MM.1S (cell line): ENCODE results near the gene ZNF236.

Experiments
- DNase-seq: peaks from one replicate; pipeline ENCODE4 v3.0.0-alpha.2; 2015
- H2AFZ ChIP-seq: fragments of 300-600 bp; sonication (generic); 2 replicates; pipeline ENCODE4 v1.6.0; 2016; ENCODE audit warnings: antibody characterized with exemption, low read length
- H3F3A ChIP-seq: fragments of 300-600 bp; sonication (generic); 2 replicates; pipeline ENCODE4 v1.6.1; 2016; ENCODE audit warnings: mild to moderate bottlenecking, antibody characterized with exemption, low read length, moderate library complexity, mixed read lengths; ENCODE audit not compliant: insufficient read depth
- H3K27ac ChIP-seq: fragments of 300-600 bp; sonication (generic); 2 replicates; pipeline ENCODE4 v1.5.1; 2016; ENCODE audit warnings: mild to moderate bottlenecking, low read length
- H3K27me3 ChIP-seq: fragments of 300-600 bp; sonication (generic); replicated peaks from 2 replicates; pipeline ENCODE4 v1.6.0; 2016; ENCODE audit warnings: low read length; ENCODE audit not compliant: insufficient read depth
- H3K36me3 ChIP-seq: fragments of 300-600 bp; sonication (generic); replicated peaks from 2 replicates; pipeline ENCODE4 v1.6.1; 2016; ENCODE audit warnings: mild to moderate bottlenecking, low read length, mixed read lengths; ENCODE audit not compliant: insufficient read depth
- H3K4me1 ChIP-seq: fragments of 300-600 bp; sonication (generic); 2 replicates; pipeline ENCODE4 v1.6.1; 2016; ENCODE audit warnings: low read length, mixed read lengths
- H3K4me2 ChIP-seq: fragments of 300-600 bp; sonication (generic); 2 replicates; pipeline ENCODE4 v1.6.0; 2016; ENCODE audit warnings: low read depth, low read length
- H3K4me3 ChIP-seq: fragments of 300-600 bp; sonication (generic); 2 replicates; pipeline ENCODE4 v1.5.1; 2016; ENCODE audit warnings: low read length, mixed read lengths
- H3K79me2 ChIP-seq: fragments of 300-600 bp; sonication (generic); 2 replicates; pipeline ENCODE4 v1.6.1; 2016; ENCODE audit warnings: mixed run types, low read length, mixed read lengths
- H3K9ac ChIP-seq: fragments of 300-600 bp; sonication (generic); 2 replicates; pipeline ENCODE4 v1.6.1; 2016; ENCODE audit warnings: low read length, mixed read lengths
- H3K9me2 ChIP-seq: fragments of 300-600 bp; sonication (generic); replicated peaks from 2 replicates; pipeline ENCODE4 v1.6.1; 2016; ENCODE audit warnings: mild to moderate bottlenecking, low read length, mixed read lengths; ENCODE audit not compliant: insufficient read depth
- H3K9me3 ChIP-seq: fragments of 300-600 bp; sonication (generic); replicated peaks from 2 replicates; pipeline ENCODE4 v1.6.1; 2016; ENCODE audit warnings: mild to moderate bottlenecking, low read length, mixed read lengths; ENCODE audit not compliant: insufficient read depth
- H4K20me1 ChIP-seq: fragments of 300-600 bp; sonication (generic); 2 replicates; pipeline ENCODE4 v1.6.1; 2016; ENCODE audit warnings: mild to moderate bottlenecking, low read length, moderate library complexity, mixed read lengths; ENCODE audit not compliant: insufficient read depth
- EZH2 ChIP-seq: fragments of 300-600 bp; sonication (generic); optimal IDR thresholded peaks from 2 replicates; pipeline ENCODE3; 2017; ENCODE audit warnings: low read depth, mild to moderate bottlenecking, antibody characterized with exemption, low read length, mixed read lengths
- EZH2phosphoT487 ChIP-seq: fragments of 300-600 bp; sonication (generic); IDR thresholded peaks from 2 replicates; pipeline ENCODE4 v1.6.1; 2018; ENCODE audit warnings: antibody characterized with exemption, low read length
- TF ChIP-seq, protein P1 (sequence below): fragments of 300-600 bp; sonication (generic); IDR thresholded peaks from 2 replicates; pipeline ENCODE4 v1.5.1; 2016; ENCODE audit warnings: antibody characterized with exemption, low read length, mixed read lengths

Gene ZNF236

DNA sequence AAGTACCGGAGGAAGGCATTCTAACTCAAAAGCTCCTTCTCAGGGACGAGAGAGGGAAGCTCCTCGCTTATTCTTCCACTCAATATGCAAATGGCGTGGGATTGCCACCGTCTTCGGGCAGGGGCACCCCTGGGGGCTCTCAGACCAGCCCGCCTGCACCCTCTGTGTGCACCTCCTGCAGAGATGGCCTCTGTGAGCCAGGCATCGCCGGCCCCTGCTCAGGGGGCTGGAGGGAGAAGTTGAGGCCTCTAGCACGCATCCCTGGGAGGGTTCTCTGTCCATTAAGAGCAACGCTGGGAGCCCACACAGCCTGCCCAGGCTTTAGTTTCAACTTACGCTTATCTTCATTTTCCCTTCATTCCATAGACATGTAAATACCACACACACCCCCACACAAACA is 184.9 kb downstream of the ZNF236 start:
- no peak overlapping the region for H3K27ac ChIP-seq
- no peaks in the 10 kb centered on the region for H3K9me2 ChIP-seq
- no peak for DNase-seq
- no peaks in the 10 kb centered on the region for H4K20me1 ChIP-seq
- no peaks in the 10 kb centered on the region for H3K27me3 ChIP-seq
- no peak overlapping the region for H2AFZ ChIP-seq
- H3K4me1 ChIP-seq, result no peaks in the 10 kb centered on the region
- H3K79me2 ChIP-seq, result no peaks in the 10 kb centered on the region
- no peaks in the 10 kb centered on the region for H3K9me3 ChIP-seq
- no peak overlapping the region for H3K9ac ChIP-seq
- H3F3A ChIP-seq, result no peaks in the 10 kb centered on the region
- TF ChIP-seq EZH2phosphoT487 (no peak), EZH2 (no peak)
- TF ChIP-seq, protein P1, sequence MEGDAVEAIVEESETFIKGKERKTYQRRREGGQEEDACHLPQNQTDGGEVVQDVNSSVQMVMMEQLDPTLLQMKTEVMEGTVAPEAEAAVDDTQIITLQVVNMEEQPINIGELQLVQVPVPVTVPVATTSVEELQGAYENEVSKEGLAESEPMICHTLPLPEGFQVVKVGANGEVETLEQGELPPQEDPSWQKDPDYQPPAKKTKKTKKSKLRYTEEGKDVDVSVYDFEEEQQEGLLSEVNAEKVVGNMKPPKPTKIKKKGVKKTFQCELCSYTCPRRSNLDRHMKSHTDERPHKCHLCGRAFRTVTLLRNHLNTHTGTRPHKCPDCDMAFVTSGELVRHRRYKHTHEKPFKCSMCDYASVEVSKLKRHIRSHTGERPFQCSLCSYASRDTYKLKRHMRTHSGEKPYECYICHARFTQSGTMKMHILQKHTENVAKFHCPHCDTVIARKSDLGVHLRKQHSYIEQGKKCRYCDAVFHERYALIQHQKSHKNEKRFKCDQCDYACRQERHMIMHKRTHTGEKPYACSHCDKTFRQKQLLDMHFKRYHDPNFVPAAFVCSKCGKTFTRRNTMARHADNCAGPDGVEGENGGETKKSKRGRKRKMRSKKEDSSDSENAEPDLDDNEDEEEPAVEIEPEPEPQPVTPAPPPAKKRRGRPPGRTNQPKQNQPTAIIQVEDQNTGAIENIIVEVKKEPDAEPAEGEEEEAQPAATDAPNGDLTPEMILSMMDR, result no peak
- H3K4me3 ChIP-seq, result no peak overlapping the region
- no peaks in the 10 kb centered on the region for H3K36me3 ChIP-seq
- no peak overlapping the region for H3K4me2 ChIP-seq

DNA sequence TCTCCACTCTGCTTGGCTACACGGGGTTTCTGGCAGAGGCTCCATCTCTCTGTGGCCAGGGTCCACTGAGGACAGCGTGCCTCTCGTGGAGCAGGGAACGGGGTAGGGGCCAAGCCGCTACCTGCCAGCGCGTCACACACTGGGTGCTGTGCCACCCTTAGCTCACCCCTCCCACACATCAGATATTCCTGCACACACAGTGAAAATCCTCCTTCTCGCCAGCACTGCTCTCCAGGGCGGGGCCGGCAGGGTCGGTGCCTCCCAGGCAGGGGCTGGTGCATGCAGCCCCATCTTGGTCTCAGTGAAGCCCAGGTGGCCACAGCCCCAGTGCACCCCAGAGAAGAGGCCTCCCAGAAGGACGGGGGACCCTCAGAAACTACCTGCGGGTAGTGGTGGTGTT is 185.6 kb downstream of the ZNF236 start:
- H3K9ac ChIP-seq, result no peak overlapping the region
- H3K9me2 ChIP-seq, result no peaks in the 10 kb centered on the region
- H3K4me3 ChIP-seq, result no peak overlapping the region
- no peak overlapping the region for H3K27ac ChIP-seq
- H3K79me2 ChIP-seq, result no peaks in the 10 kb centered on the region
- H4K20me1 ChIP-seq, result no peaks in the 10 kb centered on the region
- H3F3A ChIP-seq, result no peaks in the 10 kb centered on the region
- H2AFZ ChIP-seq, result no peak overlapping the region
- H3K4me1 ChIP-seq, result no peaks in the 10 kb centered on the region
- no peak for DNase-seq
- TF ChIP-seq EZH2 (no peak), EZH2phosphoT487 (no peak)
- TF ChIP-seq, protein P1, result no peak
- H3K27me3 ChIP-seq, result no peaks in the 10 kb centered on the region
- no peaks in the 10 kb centered on the region for H3K36me3 ChIP-seq
- no peak overlapping the region for H3K4me2 ChIP-seq
- no peaks in the 10 kb centered on the region for H3K9me3 ChIP-seq

DNA sequence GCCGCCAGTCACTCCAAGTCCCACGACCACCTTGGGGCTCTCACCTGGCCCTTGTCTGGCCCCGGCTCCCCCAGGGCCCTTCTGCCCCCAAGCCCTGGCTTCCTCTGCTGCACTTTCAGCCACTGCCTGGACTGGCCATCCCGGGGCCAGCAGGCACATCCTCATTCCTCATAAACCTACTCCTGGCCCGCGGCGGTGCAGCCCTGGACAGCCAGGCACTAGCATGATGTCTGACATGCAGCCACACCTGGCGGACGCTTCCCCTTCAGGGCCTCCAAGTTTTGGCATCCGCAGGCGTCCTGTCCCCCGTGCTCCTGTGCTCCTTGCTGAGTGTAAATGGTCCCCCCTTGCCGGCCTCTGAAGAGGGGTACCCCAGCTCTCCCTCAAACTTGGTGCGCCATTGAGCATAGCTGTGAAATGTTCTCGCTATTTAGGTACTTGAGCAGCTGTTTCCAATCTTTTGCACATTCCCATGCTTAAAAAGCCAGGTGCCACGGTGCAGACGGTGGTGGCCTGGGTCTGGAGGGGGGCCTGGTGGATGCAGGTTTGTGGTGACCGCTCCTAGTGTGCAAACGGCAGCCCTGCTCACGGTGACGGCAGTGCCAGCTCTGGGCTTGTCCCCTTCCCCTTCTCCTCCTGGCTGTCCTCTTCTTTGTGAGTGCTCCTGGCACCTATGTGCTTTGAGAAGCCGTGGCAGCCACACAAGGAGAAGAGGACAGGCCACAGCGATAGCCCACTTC is 186.4 kb downstream of the ZNF236 start:
- H4K20me1 ChIP-seq, result no peaks in the 10 kb centered on the region
- DNase-seq, result no peak
- no peak overlapping the region for H3K4me3 ChIP-seq
- no peak overlapping the region for H3K27ac ChIP-seq
- H3K9me3 ChIP-seq, result no peaks in the 10 kb centered on the region
- no peaks in the 10 kb centered on the region for H3F3A ChIP-seq
- no peaks in the 10 kb centered on the region for H3K79me2 ChIP-seq
- no peaks in the 10 kb centered on the region for H3K36me3 ChIP-seq
- no peak overlapping the region for H3K4me2 ChIP-seq
- H3K9ac ChIP-seq, result no peak overlapping the region
- no peaks in the 10 kb centered on the region for H3K9me2 ChIP-seq
- no peak overlapping the region for H2AFZ ChIP-seq
- no peaks in the 10 kb centered on the region for H3K4me1 ChIP-seq
- H3K27me3 ChIP-seq, result no peaks in the 10 kb centered on the region
- TF ChIP-seq, protein P1, result no peak
- no peak for TF ChIP-seq EZH2
- TF ChIP-seq EZH2phosphoT487, result no peak
